ENCODE data around the gene RILPL1.
"Not testable (repeated sequence)": the region's sequence is repeated elsewhere in the genome, so short reads cannot be mapped to it uniquely, and the experiment has no call there.

The RILPL1 gene

DNA sequence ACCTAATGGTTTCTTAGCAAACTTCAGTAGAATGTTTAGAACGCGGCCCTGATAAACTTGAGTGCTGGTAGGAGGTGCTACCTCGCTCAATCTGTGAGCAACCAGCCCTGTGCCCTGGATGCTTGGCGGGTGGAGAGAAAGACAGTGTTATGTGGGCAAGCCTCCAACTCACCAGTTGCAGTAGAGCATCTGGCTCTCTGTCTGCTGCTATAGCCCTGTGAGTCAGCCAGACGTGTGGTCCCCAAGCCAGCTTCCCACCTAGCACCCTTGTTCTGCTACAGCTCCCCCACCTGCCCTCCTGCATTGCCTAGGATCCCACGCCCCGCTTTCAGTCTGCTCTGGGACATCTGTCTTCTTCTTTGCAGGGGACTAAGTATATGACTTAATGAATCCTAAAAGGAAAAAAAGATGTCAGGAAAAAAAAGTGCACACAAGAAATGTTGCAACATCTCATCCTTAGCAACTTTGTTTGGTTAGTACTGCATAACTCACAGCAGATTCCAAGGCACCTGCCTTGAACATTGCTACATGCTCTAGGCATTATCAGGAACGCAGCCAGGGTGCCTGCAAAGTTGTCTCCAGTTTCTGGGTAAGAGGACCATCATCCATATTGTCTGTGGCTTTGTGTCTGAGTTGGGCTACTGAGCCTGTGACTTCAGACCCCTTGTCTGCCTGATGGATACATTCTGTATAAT, 62.0 kb downstream of the RILPL1 start:
- peaks cover 16 to 17% of the 10 kb centered on the region in 2 donors for H3K36me3 ChIP-seq (ENCODE audit: control insufficient read depth in 2 of 2, insufficient read depth in 2 of 2, low read length in 2 of 2)

DNA sequence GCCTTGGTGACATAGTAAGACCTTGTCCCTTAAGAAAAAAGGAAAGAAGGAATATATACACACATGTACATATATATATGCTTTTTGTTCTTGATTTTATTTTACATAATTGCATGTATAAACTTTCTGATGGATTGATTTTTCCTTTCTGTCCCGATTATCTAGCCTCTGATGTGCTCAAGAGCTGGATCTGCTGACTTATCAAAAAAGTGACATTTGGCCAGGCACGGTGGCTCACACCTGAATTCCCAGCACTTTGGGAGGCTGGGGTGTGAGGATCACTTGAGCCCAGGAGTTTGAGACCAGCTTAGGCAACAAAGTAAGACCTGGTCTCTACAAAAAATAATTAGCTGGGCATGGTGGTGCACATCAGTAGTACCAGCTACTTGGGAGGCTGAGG, 63.5 kb downstream of the RILPL1 start:
- Histone ChIP-seq H3K27ac (ENCODE audit: low read depth in 2 of 2, low read length in 2 of 2) (no peak overlapping the region), H3K27me3 (ENCODE audit: control insufficient read depth in 2 of 2, insufficient read depth in 2 of 2, low read length in 2 of 2) (no peaks in the 10 kb centered on the region), H3K36me3 (ENCODE audit: control insufficient read depth in 2 of 2, insufficient read depth in 2 of 2, low read length in 2 of 2) (peaks cover 24 to 25% of the 10 kb centered on the region in 2 donors), H3K4me1 (ENCODE audit: control insufficient read depth in 2 of 2, insufficient read depth in 2 of 2, low read length in 2 of 2) (no peaks in the 10 kb centered on the region), H3K9ac (ENCODE audit: low read depth in 1 of 2, low read length in 2 of 2) (no peak overlapping the region), H3K4me3 (ENCODE audit: low read length in 2 of 2) (no peak overlapping the region), H3K9me3 (ENCODE audit: control insufficient read depth in 2 of 2, low read length in 2 of 2) (no peaks in the 10 kb centered on the region)

More for the DNA sequence above, 62.0 kb downstream of the RILPL1 start:
- no peak overlapping the region for H3K27ac ChIP-seq (ENCODE audit: low read depth in 2 of 2, low read length in 2 of 2)
- no peaks in the 10 kb centered on the region for H3K27me3 ChIP-seq (ENCODE audit: control insufficient read depth in 2 of 2, insufficient read depth in 2 of 2, low read length in 2 of 2)
- H3K9ac ChIP-seq (ENCODE audit: low read depth in 1 of 2, low read length in 2 of 2): no peak overlapping the region
- H3K9me3 ChIP-seq (ENCODE audit: control insufficient read depth in 2 of 2, low read length in 2 of 2): no peaks in the 10 kb centered on the region
- H3K4me1 ChIP-seq (ENCODE audit: control insufficient read depth in 2 of 2, insufficient read depth in 2 of 2, low read length in 2 of 2): no peaks in the 10 kb centered on the region
- no peak overlapping the region for H3K4me3 ChIP-seq (ENCODE audit: low read length in 2 of 2)

DNA sequence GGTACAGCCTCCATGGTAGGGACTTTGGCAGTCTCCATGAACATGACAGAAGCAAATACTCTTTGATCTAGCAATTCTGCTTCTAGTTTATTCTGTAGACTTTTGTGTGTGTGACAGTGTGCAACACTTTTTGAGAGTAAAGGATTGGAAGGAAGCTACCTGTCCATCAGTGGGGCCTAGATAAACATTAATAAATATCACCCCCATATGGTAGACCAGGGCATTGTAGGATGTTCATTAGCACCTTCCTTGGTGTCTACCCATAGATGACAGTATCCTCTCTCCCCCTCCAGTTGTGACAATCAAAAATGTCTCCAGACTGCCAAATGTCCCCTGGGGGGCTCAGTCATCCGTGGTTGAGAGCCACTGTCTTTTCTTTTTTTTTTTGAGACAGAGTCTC, 64.7 kb downstream of the RILPL1 start:
- Histone ChIP-seq H3K9me3 (ENCODE audit: control insufficient read depth in 2 of 2, low read length in 2 of 2) (no peaks in the 10 kb centered on the region), H3K27ac (ENCODE audit: low read depth in 2 of 2, low read length in 2 of 2) (no peak overlapping the region), H3K27me3 (ENCODE audit: control insufficient read depth in 2 of 2, insufficient read depth in 2 of 2, low read length in 2 of 2) (no peaks in the 10 kb centered on the region), H3K4me3 (ENCODE audit: low read length in 2 of 2) (no peak overlapping the region), H3K36me3 (ENCODE audit: control insufficient read depth in 2 of 2, insufficient read depth in 2 of 2, low read length in 2 of 2) (peaks cover 25 to 27% of the 10 kb centered on the region in 2 donors), H3K4me1 (ENCODE audit: control insufficient read depth in 2 of 2, insufficient read depth in 2 of 2, low read length in 2 of 2) (no peaks in the 10 kb centered on the region), H3K9ac (ENCODE audit: low read depth in 1 of 2, low read length in 2 of 2) (no peak overlapping the region)

DNA sequence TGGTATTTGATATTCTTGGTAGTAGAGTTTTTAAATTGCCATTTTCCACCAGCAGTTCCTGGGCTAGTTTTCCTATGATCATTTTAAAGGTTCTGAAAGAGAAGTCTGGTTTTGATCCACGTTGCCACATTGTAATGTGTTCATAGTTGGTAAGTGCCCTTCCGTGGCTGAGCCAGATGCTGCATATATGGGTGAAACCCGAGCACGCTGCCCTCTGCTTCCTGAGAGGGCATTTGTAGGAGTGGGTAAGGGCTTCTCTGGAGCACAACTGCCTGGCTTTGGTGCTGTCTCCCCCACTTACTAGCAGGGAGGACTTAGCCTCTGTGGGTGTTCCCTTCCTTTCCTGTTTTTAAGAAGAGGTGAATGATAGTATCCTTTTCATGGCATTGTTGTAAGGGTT, 68.4 kb downstream of the RILPL1 start:
- no peak overlapping the region for H3K9ac ChIP-seq (ENCODE audit: low read depth in 1 of 2, low read length in 2 of 2)
- no peaks in the 10 kb centered on the region for H3K27me3 ChIP-seq (ENCODE audit: control insufficient read depth in 2 of 2, insufficient read depth in 2 of 2, low read length in 2 of 2)
- H3K4me1 ChIP-seq (ENCODE audit: control insufficient read depth in 2 of 2, insufficient read depth in 2 of 2, low read length in 2 of 2): no peaks in the 10 kb centered on the region
- H3K36me3 ChIP-seq (ENCODE audit: control insufficient read depth in 2 of 2, insufficient read depth in 2 of 2, low read length in 2 of 2): peaks cover 9 to 15% of the 10 kb centered on the region in 2 donors
- no peak overlapping the region for H3K4me3 ChIP-seq (ENCODE audit: low read length in 2 of 2)
- no peaks in the 10 kb centered on the region for H3K9me3 ChIP-seq (ENCODE audit: control insufficient read depth in 2 of 2, low read length in 2 of 2)
- H3K27ac ChIP-seq (ENCODE audit: low read depth in 2 of 2, low read length in 2 of 2): no peak overlapping the region

DNA sequence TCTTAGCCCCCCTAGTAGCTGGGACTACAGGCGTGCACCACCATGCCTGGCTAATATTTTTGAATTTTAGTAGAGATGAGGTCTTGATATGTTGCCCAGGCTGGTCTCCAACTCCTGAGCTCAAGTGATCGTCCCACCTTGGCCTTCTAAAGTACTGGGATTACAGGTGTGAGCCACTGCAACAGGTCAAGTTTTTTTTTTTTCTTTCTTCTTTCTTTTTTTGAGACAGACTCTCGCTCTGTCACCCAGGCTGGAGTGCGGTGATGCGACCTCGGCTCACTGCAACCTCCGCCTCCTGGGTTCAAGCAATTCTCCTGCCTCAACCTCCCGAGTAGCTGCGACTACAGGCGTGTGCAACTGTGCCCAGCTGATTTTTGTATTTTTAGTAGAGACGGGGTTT, 70.3 kb downstream of the RILPL1 start:
- H3K9ac ChIP-seq (ENCODE audit: low read depth in 1 of 2, low read length in 2 of 2); H3K4me1 ChIP-seq (ENCODE audit: control insufficient read depth in 2 of 2, insufficient read depth in 2 of 2, low read length in 2 of 2); H3K9me3 ChIP-seq (ENCODE audit: control insufficient read depth in 2 of 2, low read length in 2 of 2); H3K27ac ChIP-seq (ENCODE audit: low read depth in 2 of 2, low read length in 2 of 2); H3K27me3 ChIP-seq (ENCODE audit: control insufficient read depth in 2 of 2, insufficient read depth in 2 of 2, low read length in 2 of 2); H3K4me3 ChIP-seq (ENCODE audit: low read length in 2 of 2): not testable (repeated sequence)
- peaks cover 9 to 15% of the 10 kb centered on the region in 2 donors for H3K36me3 ChIP-seq (ENCODE audit: control insufficient read depth in 2 of 2, insufficient read depth in 2 of 2, low read length in 2 of 2)

DNA sequence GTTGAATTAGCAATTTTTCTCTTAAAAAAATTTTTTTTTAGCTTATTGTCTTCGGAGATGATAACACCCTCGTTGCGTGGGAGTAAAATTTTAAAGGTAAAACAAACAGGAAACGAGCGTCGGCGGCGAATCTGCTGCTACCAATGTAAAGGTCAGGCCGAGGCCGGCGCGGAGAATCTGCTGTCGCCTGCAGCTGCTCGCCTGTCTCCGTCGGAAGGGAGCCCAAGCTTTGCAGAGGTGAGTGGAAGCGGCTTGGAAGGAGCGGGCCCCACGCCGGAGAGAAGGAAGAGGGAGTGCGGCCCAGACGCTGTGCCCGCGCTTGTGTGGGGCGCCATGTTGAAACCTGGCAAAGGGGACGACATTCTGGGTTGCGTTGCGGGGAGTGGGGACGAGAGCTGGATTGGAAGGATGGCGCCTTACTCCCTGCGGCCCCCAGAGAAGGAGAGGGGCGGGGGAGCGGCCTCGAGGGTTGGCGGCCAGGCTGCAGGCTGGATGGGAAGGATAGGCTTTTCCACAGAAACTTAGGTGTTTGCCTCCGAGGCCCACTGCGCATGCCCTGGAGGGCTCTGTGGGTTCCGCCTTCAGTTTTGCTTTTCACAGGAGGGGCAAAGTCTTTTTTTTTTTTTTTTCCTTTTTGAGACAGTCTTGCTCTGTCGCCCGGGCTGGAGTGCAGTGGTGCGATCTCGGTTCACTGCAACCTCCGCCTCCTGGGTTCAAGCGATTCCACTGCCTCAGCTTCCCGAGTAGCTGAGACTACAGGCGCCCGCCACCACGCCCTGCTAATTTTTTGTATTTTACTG, 75.3 kb downstream of the RILPL1 start, which contains the start of gene SNRNP35:
SNRNP35 (plus strand) TSS at position 160 of the 800 bp plus-strand sequence. CDS start 7,402 bp downstream, outside the sequence.
- no peaks in the 10 kb centered on the region for H3K4me1 ChIP-seq (ENCODE audit: control insufficient read depth in 2 of 2, insufficient read depth in 2 of 2, low read length in 2 of 2)

DNA sequence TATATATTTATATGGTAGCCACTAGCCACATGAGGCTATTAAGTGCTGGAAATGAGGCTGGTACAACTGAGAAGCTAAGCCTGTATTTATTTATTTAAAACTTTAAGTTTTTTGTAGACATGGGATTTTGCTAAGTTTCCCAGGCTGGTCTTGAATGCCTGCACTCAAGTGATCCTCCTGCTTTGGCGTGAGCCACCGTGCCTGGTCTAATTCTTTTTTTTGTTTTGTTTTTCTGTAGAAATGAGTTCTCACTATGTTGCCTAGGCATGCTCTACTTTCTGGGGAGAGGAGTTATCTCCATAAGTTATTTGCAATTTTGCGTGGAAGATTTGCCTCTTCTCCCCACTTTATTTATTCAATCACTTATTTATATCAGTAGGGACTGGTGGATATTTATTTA, 80.4 kb downstream of the RILPL1 start:
- no peaks in the 10 kb centered on the region for H3K9me3 ChIP-seq (ENCODE audit: control insufficient read depth in 2 of 2, low read length in 2 of 2)
- no peaks in the 10 kb centered on the region for H3K27me3 ChIP-seq (ENCODE audit: control insufficient read depth in 2 of 2, insufficient read depth in 2 of 2, low read length in 2 of 2)
- no peak overlapping the region for H3K9ac ChIP-seq (ENCODE audit: low read depth in 1 of 2, low read length in 2 of 2)
- no peak overlapping the region for H3K4me3 ChIP-seq (ENCODE audit: low read length in 2 of 2)
- no peak overlapping the region for H3K27ac ChIP-seq (ENCODE audit: low read depth in 2 of 2, low read length in 2 of 2)
- no peaks in the 10 kb centered on the region for H3K4me1 ChIP-seq (ENCODE audit: control insufficient read depth in 2 of 2, insufficient read depth in 2 of 2, low read length in 2 of 2)
- no peaks in the 10 kb centered on the region for H3K36me3 ChIP-seq (ENCODE audit: control insufficient read depth in 2 of 2, insufficient read depth in 2 of 2, low read length in 2 of 2)

More for the DNA sequence above, 75.3 kb downstream of the RILPL1 start, which contains the start of gene SNRNP35:
- Histone ChIP-seq H3K9me3 (ENCODE audit: control insufficient read depth in 2 of 2, low read length in 2 of 2) (no peaks in the 10 kb centered on the region), H3K9ac (ENCODE audit: low read depth in 1 of 2, low read length in 2 of 2) (peak within 1 kb of the TSS; percentile 93 to 96), H3K36me3 (ENCODE audit: control insufficient read depth in 2 of 2, insufficient read depth in 2 of 2, low read length in 2 of 2) (no peaks in the 10 kb centered on the region), H3K27me3 (ENCODE audit: control insufficient read depth in 2 of 2, insufficient read depth in 2 of 2, low read length in 2 of 2) (no peaks in the 10 kb centered on the region), H3K27ac (ENCODE audit: low read depth in 2 of 2, low read length in 2 of 2) (peak within 1 kb of the TSS; percentile 99), H3K4me3 (ENCODE audit: low read length in 2 of 2) (peak within 1 kb of the TSS; percentile 87 to 91)

DNA sequence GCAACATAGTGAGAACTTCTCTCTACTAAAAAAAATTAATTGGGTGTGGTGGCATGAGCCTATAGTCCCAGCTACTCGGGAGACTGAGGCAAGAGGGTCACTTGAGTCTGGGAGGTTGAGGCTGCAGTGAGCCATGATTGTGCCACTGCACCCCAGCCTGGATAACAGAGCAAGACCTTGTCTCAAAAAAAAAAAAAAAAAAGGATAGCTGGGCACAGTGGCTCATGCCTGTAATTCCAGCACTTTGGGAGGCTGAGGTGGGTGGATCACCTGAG, 81.3 kb downstream of the RILPL1 start:
- H3K27me3 ChIP-seq (ENCODE audit: control insufficient read depth in 2 of 2, insufficient read depth in 2 of 2, low read length in 2 of 2); H3K9ac ChIP-seq (ENCODE audit: low read depth in 1 of 2, low read length in 2 of 2); H3K27ac ChIP-seq (ENCODE audit: low read depth in 2 of 2, low read length in 2 of 2); H3K4me1 ChIP-seq (ENCODE audit: control insufficient read depth in 2 of 2, insufficient read depth in 2 of 2, low read length in 2 of 2); H3K4me3 ChIP-seq (ENCODE audit: low read length in 2 of 2); H3K9me3 ChIP-seq (ENCODE audit: control insufficient read depth in 2 of 2, low read length in 2 of 2); H3K36me3 ChIP-seq (ENCODE audit: control insufficient read depth in 2 of 2, insufficient read depth in 2 of 2, low read length in 2 of 2): not testable (repeated sequence)

DNA sequence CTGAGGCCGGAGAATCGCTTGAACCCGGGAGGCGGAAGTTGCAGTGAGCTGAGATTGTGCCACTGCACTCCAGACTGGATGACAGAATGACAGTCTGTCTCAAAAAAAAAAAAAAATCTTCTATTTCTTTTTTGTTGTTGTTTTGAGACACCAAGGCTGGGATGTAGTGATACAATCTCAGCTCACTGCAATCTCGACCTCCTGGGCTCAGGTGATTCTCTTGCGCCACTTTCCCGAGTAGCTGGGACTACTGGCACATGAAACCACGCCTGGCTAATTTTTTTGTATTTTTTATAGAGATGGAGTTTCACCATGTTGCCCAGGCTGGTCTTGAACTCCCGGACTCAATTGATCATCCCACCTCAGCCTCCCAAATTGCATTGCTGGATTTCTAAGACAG, 82.9 kb downstream of the RILPL1 start:
- Histone ChIP-seq H3K27ac (ENCODE audit: low read depth in 2 of 2, low read length in 2 of 2) (no peak overlapping the region), H3K4me1 (ENCODE audit: control insufficient read depth in 2 of 2, insufficient read depth in 2 of 2, low read length in 2 of 2) (peaks cover 6% of the 10 kb centered on the region in 2 donors)

DNA sequence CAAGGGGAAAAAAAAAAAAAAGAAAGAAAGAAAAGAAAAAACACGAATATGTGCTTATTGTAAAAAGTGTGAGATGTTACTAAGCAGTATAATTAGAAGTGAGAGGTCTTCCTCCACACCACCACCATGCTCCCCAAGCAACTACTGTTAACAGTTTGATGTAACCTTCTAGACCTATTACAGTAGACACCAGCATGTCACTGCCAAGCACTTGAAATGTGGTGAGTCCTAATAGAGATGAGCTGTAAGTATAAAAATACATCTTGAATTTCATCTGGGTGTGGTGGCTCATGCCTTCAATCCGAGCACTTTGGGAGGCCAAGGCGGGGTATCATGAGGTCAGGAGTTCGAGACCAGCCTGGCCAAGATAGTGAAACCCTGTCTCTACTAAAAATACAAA, 83.7 kb downstream of the RILPL1 start:
- Histone ChIP-seq H3K36me3 (ENCODE audit: control insufficient read depth in 2 of 2, insufficient read depth in 2 of 2, low read length in 2 of 2) (no peaks in the 10 kb centered on the region), H3K4me1 (ENCODE audit: control insufficient read depth in 2 of 2, insufficient read depth in 2 of 2, low read length in 2 of 2) (peaks cover 7 to 9% of the 10 kb centered on the region in 2 donors)

More for the DNA sequence above, 82.9 kb downstream of the RILPL1 start:
- Histone ChIP-seq H3K4me3 (ENCODE audit: low read length in 2 of 2) (no peak overlapping the region), H3K9me3 (ENCODE audit: control insufficient read depth in 2 of 2, low read length in 2 of 2) (no peaks in the 10 kb centered on the region), H3K36me3 (ENCODE audit: control insufficient read depth in 2 of 2, insufficient read depth in 2 of 2, low read length in 2 of 2) (no peaks in the 10 kb centered on the region), H3K27me3 (ENCODE audit: control insufficient read depth in 2 of 2, insufficient read depth in 2 of 2, low read length in 2 of 2) (no peaks in the 10 kb centered on the region), H3K9ac (ENCODE audit: low read depth in 1 of 2, low read length in 2 of 2) (no peak overlapping the region)

More for the DNA sequence above, 83.7 kb downstream of the RILPL1 start:
- Histone ChIP-seq H3K4me3 (ENCODE audit: low read length in 2 of 2) (no peak overlapping the region), H3K27ac (ENCODE audit: low read depth in 2 of 2, low read length in 2 of 2) (no peak overlapping the region), H3K9me3 (ENCODE audit: control insufficient read depth in 2 of 2, low read length in 2 of 2) (no peaks in the 10 kb centered on the region), H3K27me3 (ENCODE audit: control insufficient read depth in 2 of 2, insufficient read depth in 2 of 2, low read length in 2 of 2) (no peaks in the 10 kb centered on the region), H3K9ac (ENCODE audit: low read depth in 1 of 2, low read length in 2 of 2) (no peak overlapping the region)

All from mucosa of rectum (tissue), 2 donors.